Trophoblast cell (in vitro differentiated cells and primary cell): ENCODE data around the gene ZP1.

Experiments used
- DNase-seq, 2 donors: peaks; one replicate each; pipeline ENCODE4 v3.0.0-alpha.2; 2016
- H2AFZ ChIP-seq: 2 replicates; pipeline ENCODE4 v1.6.1; 2013; ENCODE audit warnings: low read length, moderate library complexity, mild to moderate bottlenecking; ENCODE audit not compliant: insufficient read depth, poor library complexity
- H2AK5ac ChIP-seq: 2 replicates; pipeline ENCODE4 v1.6.1; 2013; ENCODE audit warnings: mild to moderate bottlenecking, low read length
- H2BK120ac ChIP-seq: 2 replicates; pipeline ENCODE4 v1.6.1; 2013; ENCODE audit warnings: low read length, mild to moderate bottlenecking, moderate library complexity; ENCODE audit not compliant: insufficient read depth, poor library complexity
- H2BK12ac ChIP-seq: 2 replicates; pipeline ENCODE4 v1.6.1; 2013; ENCODE audit warnings: mild to moderate bottlenecking, low read length, moderate library complexity
- H2BK5ac ChIP-seq: 2 replicates; pipeline ENCODE4 v1.6.1; 2013; ENCODE audit warnings: low read length, low read depth, moderate library complexity, mild to moderate bottlenecking; ENCODE audit not compliant: poor library complexity
- H3K14ac ChIP-seq: 2 replicates; pipeline ENCODE4 v1.6.1; 2013; ENCODE audit warnings: mild to moderate bottlenecking, low read length
- H3K18ac ChIP-seq: 2 replicates; pipeline ENCODE4 v1.6.1; 2013; ENCODE audit warnings: mild to moderate bottlenecking, low read length
- H3K23ac ChIP-seq: 2 replicates; pipeline ENCODE4 v1.6.1; 2013; ENCODE audit warnings: low read length
- H3K27ac ChIP-seq: 2 replicates; pipeline ENCODE4 v1.5.1; 2013; ENCODE audit warnings: low read depth, mild to moderate bottlenecking, inconsistent platforms, low read length, moderate library complexity
- H3K27me3 ChIP-seq: 2 replicates; pipeline ENCODE4 v1.6.1; 2013; ENCODE audit warnings: inconsistent platforms, mild to moderate bottlenecking, low read length, moderate library complexity; ENCODE audit not compliant: insufficient read depth
- H3K36me3 ChIP-seq, 2 experiments: 1 replicate in 1 of 2; 2 replicates in 1 of 2; pipeline ENCODE4 v1.6.1; 2013; ENCODE audit warnings: low read length in 2 of 2, mild to moderate bottlenecking in 2 of 2, moderate library complexity in 1 of 2; ENCODE audit not compliant: insufficient read depth in 2 of 2, control insufficient read depth in 1 of 2
- H3K4ac ChIP-seq: 2 replicates; pipeline ENCODE4 v1.6.1; 2013; ENCODE audit warnings: low read depth, mild to moderate bottlenecking, low read length, moderate library complexity
- H3K4me1 ChIP-seq, 2 experiments: 1 replicate in 1 of 2; 2 replicates in 1 of 2; pipeline ENCODE4 v1.6.1; 2013; ENCODE audit warnings: low read length in 2 of 2, mild to moderate bottlenecking in 2 of 2, moderate library complexity in 1 of 2; ENCODE audit not compliant: insufficient read depth in 2 of 2, control insufficient read depth in 1 of 2
- H3K4me2 ChIP-seq: 2 replicates; pipeline ENCODE4 v1.6.1; 2013; ENCODE audit warnings: inconsistent platforms, mild to moderate bottlenecking, low read length, moderate library complexity
- H3K4me3 ChIP-seq: 2 replicates; pipeline ENCODE4 v1.5.1; 2013; ENCODE audit warnings: mild to moderate bottlenecking, low read depth, low read length, inconsistent platforms
- H3K79me1 ChIP-seq: one replicate; pipeline ENCODE4 v1.6.1; 2013; ENCODE audit warnings: low read length
- H3K79me2 ChIP-seq: 2 replicates; pipeline ENCODE4 v1.6.1; 2013; ENCODE audit warnings: low read length, mild to moderate bottlenecking; ENCODE audit not compliant: control insufficient read depth, insufficient read depth, poor library complexity
- H3K9ac ChIP-seq: 2 replicates; pipeline ENCODE4 v1.6.1; 2013; ENCODE audit warnings: mild to moderate bottlenecking, low read length
- H3K9me3 ChIP-seq: 2 replicates; pipeline ENCODE4 v1.6.1; 2013; ENCODE audit warnings: low read depth, mild to moderate bottlenecking, control low read depth, inconsistent platforms, low read length; ENCODE audit not compliant: insufficient read depth
- H4K12ac ChIP-seq: 2 replicates; pipeline ENCODE4 v1.6.1; 2013; ENCODE audit warnings: low read depth, mild to moderate bottlenecking, low read length, moderate library complexity
- H4K8ac ChIP-seq: 2 replicates; pipeline ENCODE4 v1.6.1; 2013; ENCODE audit warnings: low read depth, mild to moderate bottlenecking, low read length, moderate library complexity
- H4K91ac ChIP-seq: one replicate; pipeline ENCODE4 v1.6.1; 2013; ENCODE audit warnings: low read depth, mild to moderate bottlenecking, low read length, moderate library complexity
- WGBS: extraction: QIAGEN DNeasy Blood & Tissue Kit; methylation state at CpG from one replicate; pipeline ENCODE4 v1.1.7; 2013; ENCODE audit warnings: missing lambda C conversion rate; ENCODE audit not compliant: insufficient read length, insufficient coverage; ENCODE audit errors: extremely low coverage; 5-methylcytosine and 5-hydroxymethylcytosine counted together

Gene ZP1

DNA sequence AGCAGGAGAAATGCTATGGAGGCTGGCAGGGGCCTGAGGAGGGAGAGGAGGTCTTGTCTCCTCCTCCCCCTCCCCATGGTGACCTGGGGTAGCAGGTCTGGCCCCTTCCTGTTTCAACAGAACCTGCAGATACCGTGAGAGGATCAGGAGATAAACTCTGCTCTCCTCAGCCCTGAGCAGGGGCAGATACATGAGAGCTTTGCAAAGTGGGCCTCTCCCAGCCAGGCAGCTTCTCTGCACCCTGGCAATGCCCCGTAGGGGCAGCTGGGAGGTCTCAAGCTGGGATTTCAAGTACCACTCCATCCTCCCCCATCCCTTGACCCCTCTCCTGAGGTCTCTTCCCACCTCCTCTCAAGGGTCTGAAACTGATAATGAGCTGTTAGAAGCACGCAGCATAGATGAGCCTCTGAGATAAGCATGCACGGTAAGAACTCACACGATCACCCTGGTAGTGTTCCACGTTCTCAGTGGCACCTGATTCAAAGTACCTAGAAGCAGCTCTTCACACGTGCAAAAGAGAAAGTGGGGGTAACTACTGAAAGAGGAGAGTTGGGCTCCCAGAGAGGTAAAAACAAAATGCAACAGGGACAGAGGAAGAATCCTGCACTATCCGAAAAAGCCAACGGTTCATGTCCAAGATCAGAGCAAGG lies 30.4 kb upstream of the ZP1 start:
- H4K8ac ChIP-seq, result no peak overlapping the region
- no peaks in the 10 kb centered on the region for H3K27me3 ChIP-seq
- H3K4ac ChIP-seq, result no peak overlapping the region
- no peak overlapping the region for H3K27ac ChIP-seq
- H3K79me2 ChIP-seq, result peaks cover under 1% of the 10 kb centered on the region
- H3K36me3 ChIP-seq, result no peaks in the 10 kb centered on the region
- H4K12ac ChIP-seq, result no peak overlapping the region
- peaks cover 0 to 10% of the 10 kb centered on the region in 2 experiments for H3K4me1 ChIP-seq
- no peak overlapping the region for H3K14ac ChIP-seq
- no peak overlapping the region for H2BK12ac ChIP-seq
- H3K9me3 ChIP-seq, result no peaks in the 10 kb centered on the region
- no peak overlapping the region for H2BK5ac ChIP-seq
- H3K4me2 ChIP-seq, result no peak overlapping the region
- no peak overlapping the region for H3K23ac ChIP-seq
- no peak overlapping the region for H4K91ac ChIP-seq
- no peak overlapping the region for H3K9ac ChIP-seq
- H2AFZ ChIP-seq, result no peak overlapping the region
- H2AK5ac ChIP-seq, result no peak overlapping the region
- no peak for DNase-seq
- H3K4me3 ChIP-seq, result no peak overlapping the region
- WGBS, result no CpG with 5 or more reads among the region's 9 CpGs
- H2BK120ac ChIP-seq, result no peak overlapping the region
- H3K18ac ChIP-seq, result no peak overlapping the region
- H3K79me1 ChIP-seq, result peaks cover 6% of the 10 kb centered on the region

- Histone ChIP-seq H3K4me1 (peaks cover 0 to 14% of the 10 kb centered on the region in 2 experiments), H3K18ac (no peak overlapping the region), H3K4me2 (no peak overlapping the region), H3K4ac (no peak overlapping the region), H4K91ac (no peak overlapping the region), H2AK5ac (no peak overlapping the region), H3K79me2 (peaks cover 9% of the 10 kb centered on the region), H3K9ac (no peak overlapping the region), H3K9me3 (no peaks in the 10 kb centered on the region), H4K12ac (no peak overlapping the region), H3K27ac (no peak overlapping the region), H3K4me3 (no peak overlapping the region), H4K8ac (no peak overlapping the region), H3K23ac (no peak overlapping the region), H3K36me3 (no peaks in the 10 kb centered on the region), H3K14ac (no peak overlapping the region), H3K79me1 (peaks cover 11% of the 10 kb centered on the region), H2BK5ac (no peak overlapping the region), H2BK120ac (no peak overlapping the region), H2BK12ac (no peak overlapping the region), H2AFZ (no peak overlapping the region), H3K27me3 (no peaks in the 10 kb centered on the region)
- no peak for DNase-seq
- WGBS, result no CpG with 5 or more reads among the region's 7 CpGs
Measured at GRCh38 chr11:60838132-60838531, 29.2 kb upstream of the ZP1 start.

- DNase-seq, result no peak
- no peaks in the 10 kb centered on the region for H3K36me3 ChIP-seq
- peak overlapping the region; percentile 9 for H2BK120ac ChIP-seq
- no peak overlapping the region for H3K18ac ChIP-seq
- no peak overlapping the region for H3K14ac ChIP-seq
- H3K4me3 ChIP-seq, result no peak overlapping the region
- H2AK5ac ChIP-seq, result peak overlapping the region; percentile 56
- H3K27me3 ChIP-seq, result no peaks in the 10 kb centered on the region
- peak overlapping the region; percentile 51 for H4K12ac ChIP-seq
- peaks cover 11% of the 10 kb centered on the region for H3K79me1 ChIP-seq
- peak overlapping the region; percentile 4 for H3K4ac ChIP-seq
- H3K79me2 ChIP-seq, result peaks cover 9% of the 10 kb centered on the region
- no peak overlapping the region for H2BK5ac ChIP-seq
- H4K91ac ChIP-seq, result peak overlapping the region; percentile 70
- H3K4me1 ChIP-seq, result peaks cover 8 to 23% of the 10 kb centered on the region in 2 experiments
- H3K23ac ChIP-seq, result no peak overlapping the region
- WGBS, result no CpG with 5 or more reads among the region's 14 CpGs
- peak overlapping the region; percentile 29 for H2BK12ac ChIP-seq
- no peaks in the 10 kb centered on the region for H3K9me3 ChIP-seq
- peak overlapping the region; percentile 50 for H3K27ac ChIP-seq
- H2AFZ ChIP-seq, result no peak overlapping the region
- no peak overlapping the region for H3K9ac ChIP-seq
- H3K4me2 ChIP-seq, result no peak overlapping the region
- peak overlapping the region; percentile 72 for H4K8ac ChIP-seq
Measured at GRCh38 chr11:60840470-60841430, 26.6 kb upstream of the ZP1 start.

- no peaks in the 10 kb centered on the region for H3K9me3 ChIP-seq
- peak within 1 kb of the TSS; percentile 50 for H3K18ac ChIP-seq
- H3K4ac ChIP-seq, result peak within 1 kb of the TSS; percentile 35
- H2BK120ac ChIP-seq, result peak within 1 kb of the TSS; percentile 13
- H2AK5ac ChIP-seq, result peak within 1 kb of the TSS; percentile 14
- H2AFZ ChIP-seq, result peak within 1 kb of the TSS; percentile 67
- H3K23ac ChIP-seq, result no peak within 1 kb of the TSS
- H3K79me1 ChIP-seq, result peaks cover 11% of the 10 kb centered on the region
- H2BK5ac ChIP-seq, result peak within 1 kb of the TSS; percentile 11
- peaks cover 8 to 23% of the 10 kb centered on the region in 2 experiments for H3K4me1 ChIP-seq
- H3K27me3 ChIP-seq, result no peaks in the 10 kb centered on the region
- peak within 1 kb of the TSS; percentile 95 for H3K4me3 ChIP-seq
- peaks cover 0 to 3% of the 10 kb centered on the region in 2 experiments for H3K36me3 ChIP-seq
- peak; percentile 94 to 97 for DNase-seq
- peak within 1 kb of the TSS; percentile 70 for H4K91ac ChIP-seq
- H4K12ac ChIP-seq, result peak within 1 kb of the TSS; percentile 49
- no peak within 1 kb of the TSS for H2BK12ac ChIP-seq
- H3K27ac ChIP-seq, result peak within 1 kb of the TSS; percentile 50
- WGBS, result no CpG with 5 or more reads among the region's 57 CpGs
- peaks cover 9% of the 10 kb centered on the region for H3K79me2 ChIP-seq
- H3K14ac ChIP-seq, result peak within 1 kb of the TSS; percentile 38
- peak within 1 kb of the TSS; percentile 100 for H3K4me2 ChIP-seq
- peak within 1 kb of the TSS; percentile 72 for H4K8ac ChIP-seq
- H3K9ac ChIP-seq, result peak within 1 kb of the TSS; percentile 95
Measured at GRCh38 chr11:60841797-60842667, 25.3 kb upstream of the ZP1 start, which contains the start of gene CCDC86. Gene CCDC86, plus strand, starts transcription at chr11:60842113. Its CDS starts 12 bp downstream, at chr11:60842125.
